Peyer's patch (tissue), 4 donors: ENCODE data around the gene SLC16A3.

Experiments
- CTCF ChIP-seq, 6 experiments: fragments of 450-650 bp in 4 of 6; fragments of 200-600 bp in 2 of 6; sonication (generic) in 1 of 6; IDR thresholded peaks; one replicate each; pipeline ENCODE4 v1.5.1; 2017 to 2019; ENCODE audit warnings: antibody characterized with exemption in 6 of 6, mild to moderate bottlenecking in 3 of 6, moderate library complexity in 1 of 6
- POLR2A ChIP-seq, 2 donors: fragments of 450-650 bp; IDR thresholded peaks; one replicate each; pipeline ENCODE4 v1.5.1; 2017; ENCODE audit warnings: antibody characterized with exemption in 2 of 2, mild to moderate bottlenecking in 2 of 2, moderate library complexity in 2 of 2

GRCh38 chr17:82269882-82270500, 41.1 kb downstream of the SLC16A3 start:
- TF ChIP-seq CTCF (IDR thresholded peaks at IDR 0.05) (no peak), POLR2A (IDR thresholded peaks at IDR 0.05) (no peak)
